ENCODE measurements around the gene LCN10.
"Not testable (repeated sequence)": the region's sequence is repeated elsewhere in the genome, so short reads cannot be mapped to it uniquely, and the experiment has no call there.

The LCN10 gene
- 0 reads per million in 4 experiments for total RNA-seq

- DNase-seq = no peak
These were observed at the start of gene LCN10 for GRCh38 chr9:136742591-136743391. TSS of gene LCN10 (minus strand) at chr9:136742940. CDS start at chr9:136742903, 37 bp downstream.

DNA sequence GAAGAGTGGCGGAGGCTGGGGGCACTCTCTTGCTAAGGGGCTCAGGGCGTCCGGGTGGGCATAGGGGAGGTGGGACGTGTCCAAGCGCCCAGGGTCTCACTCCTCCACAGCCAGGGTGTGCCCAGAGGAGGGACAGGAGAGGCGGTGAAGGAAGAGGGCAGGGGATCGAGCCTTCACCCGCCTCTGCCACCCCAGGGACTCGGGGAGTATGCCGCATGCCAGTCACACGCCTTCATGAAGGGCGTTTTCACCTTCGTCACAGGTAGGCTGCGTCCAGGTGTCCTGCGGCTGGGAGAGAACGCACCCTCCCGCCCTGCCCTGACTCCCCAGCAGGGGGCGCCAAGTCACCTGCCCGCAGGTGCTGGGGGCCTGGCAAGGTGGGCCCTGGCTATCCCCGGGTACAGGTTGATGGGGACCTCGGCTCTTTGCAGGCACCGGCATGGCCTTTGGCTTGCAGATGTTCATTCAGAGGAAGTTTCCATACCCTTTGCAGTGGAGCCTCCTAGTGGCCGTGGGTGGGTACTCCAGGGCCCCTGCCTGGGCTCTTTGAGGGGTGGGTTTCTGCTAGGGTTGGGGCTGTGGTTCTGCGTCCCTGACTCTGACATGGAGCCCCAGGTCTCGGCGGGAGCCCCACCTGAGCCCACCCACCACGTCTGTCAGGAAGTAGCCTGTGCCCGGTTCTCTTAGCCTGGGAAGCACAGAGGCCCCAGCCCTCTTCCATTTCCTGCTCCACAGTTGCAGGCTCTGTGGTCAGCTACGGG lies 49.0 kb upstream of the LCN10 start:
- DNase-seq = peak; percentile 74

DNA sequence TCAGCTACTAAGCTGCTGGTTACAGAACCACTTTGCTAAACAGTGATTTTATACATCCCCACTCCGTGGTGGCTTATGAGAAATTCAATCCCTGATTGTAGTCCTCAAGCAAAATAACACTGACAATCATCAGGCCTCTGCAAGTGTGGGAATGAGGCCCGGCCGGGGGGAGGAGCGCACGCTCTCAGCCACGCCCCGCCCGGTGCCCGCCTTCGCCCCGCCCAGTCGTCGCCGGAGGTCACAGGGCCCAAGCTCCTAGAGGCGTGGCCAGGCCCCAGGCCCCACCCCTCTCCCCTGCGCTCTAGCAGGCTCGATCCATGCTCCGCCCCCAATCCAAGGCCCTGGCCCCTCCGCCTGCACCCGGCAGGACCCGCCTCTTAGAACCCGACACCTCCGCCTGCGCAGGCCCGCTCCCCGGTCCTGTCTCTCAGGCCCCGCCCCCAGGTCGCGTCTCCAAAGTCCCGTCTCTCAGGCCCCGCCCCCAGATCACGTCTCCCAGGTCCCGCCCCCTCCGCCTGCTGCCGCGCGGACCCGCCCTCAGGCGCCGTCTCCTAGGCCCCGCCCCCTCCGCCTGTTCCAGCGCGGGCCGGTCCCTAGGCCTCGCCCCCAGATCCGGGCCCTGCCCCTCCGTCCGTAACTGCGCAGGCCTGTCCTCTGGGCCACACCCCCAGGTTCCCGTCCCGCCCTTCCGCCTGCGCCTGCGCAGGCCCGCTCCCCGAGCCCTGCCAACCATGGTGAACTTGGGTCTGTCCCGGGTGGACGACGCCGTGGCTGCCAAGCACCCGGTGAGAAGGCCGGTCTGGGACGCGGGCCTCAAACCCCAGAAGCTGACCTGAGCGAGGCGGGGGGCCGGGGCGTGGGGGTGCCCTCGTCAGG lies 48.1 kb upstream of the LCN10 start, which contains the start of gene TMEM141:
Gene TMEM141, plus strand, starts transcription at position 705 of the 876 bp plus-strand sequence. Its CDS starts 27 bp downstream, at position 732.
- peak; percentile 99 for DNase-seq

DNA sequence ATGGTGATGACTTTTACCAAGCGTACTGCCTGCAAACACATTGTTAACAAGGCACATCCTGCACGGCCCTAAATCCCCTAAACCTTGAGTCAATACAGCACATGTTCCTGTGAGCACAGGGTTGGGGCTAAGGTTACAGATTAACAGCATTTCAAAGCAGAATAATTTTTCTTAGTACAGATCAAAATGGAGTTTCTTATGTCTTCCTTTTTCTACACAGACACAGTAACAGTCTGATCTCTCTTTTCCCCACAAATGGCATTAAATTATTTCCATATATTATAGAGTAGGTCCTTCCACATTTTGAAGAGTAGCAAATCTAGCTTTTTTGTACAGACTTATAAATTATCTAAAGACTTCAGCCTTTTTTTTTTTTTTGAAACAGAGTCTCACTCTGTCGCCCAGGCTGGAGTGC lies 46.8 kb upstream of the LCN10 start:
- no peak for DNase-seq

GRCh38 chr9:136788644-136789522 lies 46.1 kb upstream of the LCN10 start:
- DNase-seq = not testable (repeated sequence)

- DNase-seq = peak; percentile 52
These were observed 45.1 kb upstream of the LCN10 start for GRCh38 chr9:136787690-136788400.

- not testable (repeated sequence) for DNase-seq
These were observed 44.2 kb upstream of the LCN10 start for GRCh38 chr9:136786983-136787382.

DNA sequence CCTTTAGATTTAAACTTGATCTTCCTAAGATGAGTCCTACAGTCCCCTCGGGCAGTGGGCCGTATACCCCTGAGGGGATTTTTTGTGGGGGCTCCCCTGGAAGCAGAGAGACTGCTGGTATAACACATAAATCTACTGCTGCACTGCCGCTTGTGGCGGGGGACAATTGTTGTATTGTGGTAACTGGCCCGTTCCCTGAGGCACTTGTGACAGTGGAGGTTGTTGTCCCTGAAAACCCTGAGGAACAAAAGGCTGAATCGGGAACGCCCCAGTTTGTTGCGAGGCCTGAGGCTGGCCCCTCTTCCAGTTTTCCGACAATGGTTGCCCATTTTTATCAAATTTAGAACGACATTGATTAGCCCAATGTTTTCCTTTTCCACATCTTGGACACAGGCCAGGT lies 43.7 kb upstream of the LCN10 start:
- DNase-seq = no peak

DNA sequence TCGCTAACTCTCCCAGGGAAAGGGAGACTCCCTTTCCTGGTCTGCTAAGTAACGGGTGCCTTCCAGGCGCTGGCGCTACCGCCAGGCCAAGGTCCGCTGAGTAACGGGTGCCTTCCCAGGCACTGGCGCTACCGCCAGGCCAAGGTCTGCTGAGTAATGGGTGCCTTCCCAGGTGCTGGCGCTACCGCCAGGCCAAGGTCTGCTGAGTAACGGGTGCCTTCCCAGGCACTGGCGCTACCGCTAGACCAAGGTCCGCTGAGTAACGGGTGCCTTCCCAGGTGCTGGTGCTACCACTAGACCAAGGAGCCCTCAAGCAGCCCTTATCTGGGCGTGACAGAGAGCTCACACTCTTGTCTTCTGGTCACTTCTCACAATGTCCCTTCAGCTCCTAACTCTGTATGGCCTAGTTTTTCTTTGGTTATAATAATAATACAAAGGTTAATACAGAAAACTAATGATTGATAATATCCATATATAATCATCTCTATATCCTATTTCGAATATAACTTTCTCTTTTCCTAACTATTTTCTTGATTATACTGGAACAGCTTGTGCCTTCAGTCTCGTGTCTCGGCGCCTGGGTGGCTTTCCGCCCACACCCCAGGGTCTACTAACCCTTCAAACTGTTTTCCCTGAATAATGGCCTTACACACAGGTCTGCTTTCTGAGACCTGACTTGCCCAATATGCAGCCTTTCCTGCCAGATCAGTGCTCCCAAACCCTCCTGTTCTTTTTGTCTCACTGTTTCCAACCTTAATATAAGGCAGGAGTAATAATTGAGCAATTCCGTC lies 43.0 kb upstream of the LCN10 start:
- not testable (repeated sequence) for DNase-seq

- DNase-seq = no peak
These were observed 42.2 kb upstream of the LCN10 start for GRCh38 chr9:136784997-136785361.

GRCh38 chr9:136784249-136784996 lies 41.7 kb upstream of the LCN10 start:
- DNase-seq = no peak

DNA sequence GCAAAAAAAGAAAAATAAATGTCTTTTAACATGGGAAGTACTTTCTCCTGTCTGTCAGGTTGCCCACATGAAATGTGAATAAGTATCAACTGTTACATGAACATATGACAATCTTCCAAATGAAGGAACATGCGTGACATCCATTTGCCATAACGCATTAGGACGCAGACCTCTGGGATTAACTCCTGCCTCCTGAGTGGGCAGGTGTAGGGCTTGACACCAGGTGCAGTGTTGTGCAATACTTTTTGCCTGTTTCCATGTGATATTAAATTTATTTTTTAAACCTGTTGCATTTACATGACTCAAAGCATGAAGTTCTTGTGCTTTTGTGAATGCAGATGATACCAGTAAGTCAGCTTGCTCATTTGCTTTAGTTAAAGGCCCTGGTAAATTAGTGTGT lies 39.7 kb upstream of the LCN10 start:
- DNase-seq = no peak

GRCh38 chr9:136779808-136780207 lies 37.1 kb upstream of the LCN10 start:
- DNase-seq = no peak

GRCh38 chr9:136777359-136777758 lies 34.6 kb upstream of the LCN10 start:
- no peak for DNase-seq

DNA sequence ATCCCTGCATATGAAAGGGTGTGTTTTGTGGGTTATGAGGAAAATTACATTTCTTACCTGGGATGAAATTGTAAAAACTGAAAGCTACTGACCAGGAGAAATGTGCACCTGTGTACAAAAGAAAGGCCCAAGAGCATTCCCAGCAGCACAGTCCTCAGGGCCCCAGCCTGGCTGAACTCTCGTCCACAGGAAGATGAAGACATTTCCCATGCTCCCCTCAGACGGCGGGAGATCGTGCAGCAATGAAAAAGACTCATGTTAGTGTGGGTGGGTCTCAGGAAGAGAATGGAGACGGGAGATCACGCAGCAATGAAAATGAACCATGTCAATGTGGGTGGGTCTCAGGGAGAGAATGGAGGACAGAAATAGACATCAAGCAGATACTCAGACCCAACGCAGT lies 34.2 kb upstream of the LCN10 start:
- no peak for DNase-seq

- DNase-seq = no peak
These were observed 32.5 kb upstream of the LCN10 start for GRCh38 chr9:136775191-136775590.

- DNase-seq = no peak
These were observed 31.8 kb upstream of the LCN10 start for GRCh38 chr9:136774416-136775045.

DNA sequence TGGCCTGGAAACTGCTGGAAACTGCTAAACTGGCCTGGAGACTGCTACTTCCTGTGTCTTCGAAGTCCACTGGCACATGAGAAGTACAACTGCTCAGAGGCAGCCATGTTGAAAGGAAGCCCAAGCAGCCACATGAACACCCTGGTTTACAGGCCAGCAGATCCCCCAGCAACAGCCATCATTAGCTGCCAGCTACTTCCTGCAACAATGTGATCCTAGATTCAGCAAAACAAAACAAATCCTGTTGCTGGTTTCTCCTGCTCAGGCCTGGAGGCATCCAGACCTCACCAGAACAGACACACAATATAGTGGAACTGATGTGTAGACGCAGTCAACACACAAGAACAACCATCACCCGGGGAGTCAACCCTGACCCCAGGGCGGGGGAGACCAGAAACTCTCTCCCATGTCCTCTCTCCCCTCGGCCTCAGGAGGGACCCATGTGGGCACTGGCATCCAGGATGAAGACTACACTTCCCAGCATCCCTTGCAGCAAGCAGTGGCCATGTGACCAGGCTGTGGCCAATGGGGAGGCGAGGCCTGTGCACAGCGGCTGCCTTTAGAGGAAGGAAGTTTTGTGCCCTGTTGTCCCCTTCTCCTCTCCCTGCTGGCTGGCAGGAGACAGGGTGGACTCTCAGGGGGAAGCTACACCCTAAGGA lies 30.8 kb upstream of the LCN10 start:
- DNase-seq = no peak

All from effector CD8-positive, alpha-beta T cell (primary cell).